Activated B cell treated with CpG ODN at 0.5 μM for 24 hours (primary cell): ENCODE data around the gene NDUFB7. TPM values are rescaled to one million over a fixed set of nuclear protein-coding genes. Genes with fewer than 3 reads are reported as not detected.
"Not testable (repeated sequence)": the region's sequence is repeated elsewhere in the genome, so short reads cannot be mapped to it uniquely, and the experiment has no call there.

Experiments
- ATAC-seq: fragments of 200-7000 bp; cut with Tn5 transposase; one replicate; pipeline ENCODE4 v1.10.0; 2021; ENCODE audit warnings: low read depth, mild to moderate bottlenecking, moderate library complexity
- CTCF ChIA-PET: fragments of 350-600 bp; sonication (Branson Sonifier 250); formaldehyde crosslinking; loops from one replicate; lab custom pipeline; 2021; ENCODE audit warnings: antibody characterized with exemption; lab: Charles Lee
- POLR2A ChIA-PET: fragments of 350-600 bp; sonication (Branson Sonifier 250); formaldehyde crosslinking; loops from one replicate; lab custom pipeline; 2021; ENCODE audit warnings: antibody characterized with exemption; lab: Charles Lee
- DNase-seq: peaks from one replicate; pipeline ENCODE4 v3.0.0; 2022
- H3K27ac Mint-ChIP-seq: one replicate; pipeline ENCODE4 v1.8.0; 2020; ENCODE audit warnings: mixed read lengths
- H3K27me3 Mint-ChIP-seq: one replicate; pipeline ENCODE4 v1.8.0; 2021; ENCODE audit warnings: mixed read lengths
- H3K36me3 Mint-ChIP-seq: one replicate; pipeline ENCODE4 v1.8.0; 2021; ENCODE audit warnings: low read depth, mixed read lengths
- H3K4me1 Mint-ChIP-seq: one replicate; pipeline ENCODE4 v1.8.0; 2021; ENCODE audit warnings: mixed read lengths
- H3K4me3 Mint-ChIP-seq: one replicate; pipeline ENCODE4 v1.8.0; 2020; ENCODE audit warnings: mild to moderate bottlenecking, mixed read lengths
- H3K9me3 Mint-ChIP-seq: one replicate; pipeline ENCODE4 v1.8.0; 2020; ENCODE audit warnings: mixed read lengths
- CTCF ChIP-seq: fragments of 200-600 bp; IDR thresholded peaks from one replicate; pipeline ENCODE4 v1.8.0; 2022; ENCODE audit warnings: antibody characterized with exemption, mild to moderate bottlenecking
- intact Hi-C: fragments of 100-400 bp; cut with micrococcal nuclease; formaldehyde crosslinking; loops from one replicate; pipeline ENCODE4 v1.15.1; 2024
- total RNA-seq: library from RNA; stranded (reverse); gene quantifications from 2 replicates; pipeline ENCODE4 v1.2.3, GENCODE V29; 2022

NDUFB7 gene
- total RNA-seq, 1 donor from 2014 or later: 108 TPM

GRCh38 chr19:14545716-14546082 lies 26.2 kb downstream of the NDUFB7 start:
- Mint-ChIP-seq H3K4me3 (no peak overlapping the region), H3K4me1 (peaks cover 20% of the 10 kb centered on the region), H3K36me3 (peaks cover 17% of the 10 kb centered on the region), H3K9me3 (no peaks in the 10 kb centered on the region), H3K27me3 (no peaks in the 10 kb centered on the region), H3K27ac (no peak overlapping the region)
- ChIA-PET POLR2A (no interaction called here), CTCF (interaction anchor here (0.7 kb wide), 1 partner anchor 771 kb away, joined by 3 read pairs; no protein-coding TSS in a partner anchor)
- no peak for DNase-seq
- no peak for ATAC-seq
- no peak for TF ChIP-seq CTCF
- intact Hi-C loops: no loop called here

GRCh38 chr19:14544977-14545715 lies 26.7 kb downstream of the NDUFB7 start:
- Mint-ChIP-seq H3K9me3 (no peaks in the 10 kb centered on the region), H3K36me3 (peaks cover 16% of the 10 kb centered on the region), H3K27me3 (no peaks in the 10 kb centered on the region), H3K4me3 (no peak overlapping the region), H3K27ac (no peak overlapping the region), H3K4me1 (peaks cover 14% of the 10 kb centered on the region)
- TF ChIP-seq CTCF: no peak
- ChIA-PET POLR2A (no interaction called here), CTCF (no interaction called here)
- intact Hi-C loops: no loop called here
- ATAC-seq: no peak
- no peak for DNase-seq

DNA sequence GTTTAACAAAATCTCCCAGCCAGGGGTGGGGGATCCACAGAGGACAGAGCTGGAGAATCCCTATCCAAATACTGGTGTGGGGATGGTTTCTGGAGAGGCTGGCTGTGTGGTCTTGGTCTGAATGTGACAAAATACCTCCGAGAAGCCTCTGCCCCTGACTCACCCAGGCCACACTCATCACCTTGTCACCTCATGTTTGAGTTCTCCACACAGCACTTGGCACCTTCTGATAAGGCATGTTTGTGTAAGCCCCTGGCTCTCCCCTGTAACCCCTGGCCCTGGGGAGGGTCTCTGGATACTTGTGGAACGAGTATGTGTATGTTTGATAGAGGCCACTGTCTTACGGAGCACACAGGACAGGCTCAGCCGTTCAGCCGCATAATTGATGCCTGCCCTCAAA lies 27.8 kb downstream of the NDUFB7 start:
- peaks cover 14% of the 10 kb centered on the region for H3K4me1 Mint-ChIP-seq
- intact Hi-C loops: no loop called here
- H3K4me3 Mint-ChIP-seq: no peak overlapping the region
- H3K9me3 Mint-ChIP-seq: no peaks in the 10 kb centered on the region
- DNase-seq (no peak), ATAC-seq (no peak)
- CTCF ChIA-PET: interaction anchor here (1.0 kb wide), 1 partner anchor 12 kb away, joined by 4 read pairs; no protein-coding TSS in a partner anchor
- no peak overlapping the region for H3K27ac Mint-ChIP-seq
- POLR2A ChIA-PET: no interaction called here
- TF ChIP-seq CTCF: no peak
- peaks cover 18% of the 10 kb centered on the region for H3K36me3 Mint-ChIP-seq
- no peaks in the 10 kb centered on the region for H3K27me3 Mint-ChIP-seq

DNA sequence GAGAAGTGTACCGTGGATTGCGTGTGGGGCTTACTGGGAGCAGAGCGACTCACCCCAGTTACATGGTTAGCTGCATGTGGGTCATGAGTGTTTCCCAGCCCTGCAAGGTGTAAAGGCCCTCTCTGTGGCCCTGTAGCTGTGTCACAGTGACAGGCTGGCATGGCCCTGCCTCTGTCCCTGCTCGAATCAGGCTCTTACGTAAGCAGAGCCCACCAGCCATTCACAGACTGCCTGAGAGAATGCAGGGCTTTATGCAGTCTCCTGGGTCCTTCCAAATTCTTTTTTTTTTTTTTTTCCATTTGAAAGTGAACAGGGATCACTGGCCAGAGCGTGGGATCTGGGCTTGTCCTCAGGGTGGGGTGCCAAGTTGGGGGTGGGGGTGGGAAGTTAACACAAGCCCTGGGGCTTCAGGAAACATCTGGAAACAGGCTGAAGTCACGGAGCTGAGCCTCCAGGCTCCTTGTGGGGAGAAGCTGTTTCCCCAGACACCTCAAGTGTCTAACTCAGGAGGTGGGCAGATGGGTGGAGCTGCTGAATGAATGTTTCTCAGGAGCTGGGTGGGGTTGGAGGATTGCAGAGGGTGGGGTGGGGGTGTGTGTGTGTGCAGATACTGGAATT lies 29.0 kb downstream of the NDUFB7 start:
- POLR2A ChIA-PET: interaction anchor here (0.7 to 1.0 kb wide), 3 partner anchors 25 to 1749 kb away, joined by 3 to 5 read pairs (median 4); partner anchors contain the start of gene DNAJB1
- H3K4me1 Mint-ChIP-seq: peaks cover 14% of the 10 kb centered on the region
- H3K27me3 Mint-ChIP-seq: no peaks in the 10 kb centered on the region
- H3K27ac Mint-ChIP-seq: no peak overlapping the region
- no peaks in the 10 kb centered on the region for H3K9me3 Mint-ChIP-seq
- peak; percentile 45 for ATAC-seq
- CTCF ChIA-PET: no interaction called here
- H3K4me3 Mint-ChIP-seq: no peak overlapping the region
- DNase-seq: no peak
- peaks cover 10% of the 10 kb centered on the region for H3K36me3 Mint-ChIP-seq
- intact Hi-C loops: no loop called here
- TF ChIP-seq CTCF: no peak

DNA sequence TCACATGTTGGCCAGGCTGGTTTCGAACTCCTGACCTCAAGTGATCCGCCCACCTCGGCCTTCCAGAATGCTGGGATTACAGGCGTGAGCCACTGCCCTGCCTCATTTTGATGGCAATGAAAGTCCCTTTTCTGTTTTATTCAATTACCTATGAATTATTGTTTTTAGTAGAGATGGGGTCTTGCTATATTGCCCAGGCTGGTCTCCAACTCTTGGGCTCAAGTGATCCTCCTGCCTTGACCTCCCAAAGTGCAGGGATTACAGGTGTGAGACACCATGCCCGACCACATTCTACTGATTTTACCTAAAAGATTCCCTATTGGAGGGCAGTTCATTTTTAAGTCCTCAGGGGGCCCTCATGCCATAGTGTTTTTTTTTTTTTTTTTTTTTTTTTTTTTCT lies 29.9 kb downstream of the NDUFB7 start:
- H3K27me3 Mint-ChIP-seq, CTCF ChIA-PET, H3K27ac Mint-ChIP-seq, intact Hi-C loops, DNase-seq, ATAC-seq, H3K9me3 Mint-ChIP-seq, H3K4me3 Mint-ChIP-seq: not testable (repeated sequence)
- Mint-ChIP-seq H3K4me1 (peaks cover 19% of the 10 kb centered on the region), H3K36me3 (peaks cover 10% of the 10 kb centered on the region)
- POLR2A ChIA-PET: interaction anchor here (0.7 to 1.0 kb wide), 3 partner anchors 24 to 1748 kb away, joined by 3 to 5 read pairs (median 4); partner anchors contain the start of gene DNAJB1
